GM21528 (cell line): Measurements from ENCODE around the gene SSR4.

ENCODE experiments used
- ATAC-seq: cut with Tn5 transposase; IDR thresholded peaks from one replicate; pipeline ENCODE4 v1.9.1; 2021; ENCODE audit warnings: mild to moderate bottlenecking, moderate library complexity; ENCODE audit not compliant: unreplicated experiment, low FRiP score

The SSR4 gene

DNA sequence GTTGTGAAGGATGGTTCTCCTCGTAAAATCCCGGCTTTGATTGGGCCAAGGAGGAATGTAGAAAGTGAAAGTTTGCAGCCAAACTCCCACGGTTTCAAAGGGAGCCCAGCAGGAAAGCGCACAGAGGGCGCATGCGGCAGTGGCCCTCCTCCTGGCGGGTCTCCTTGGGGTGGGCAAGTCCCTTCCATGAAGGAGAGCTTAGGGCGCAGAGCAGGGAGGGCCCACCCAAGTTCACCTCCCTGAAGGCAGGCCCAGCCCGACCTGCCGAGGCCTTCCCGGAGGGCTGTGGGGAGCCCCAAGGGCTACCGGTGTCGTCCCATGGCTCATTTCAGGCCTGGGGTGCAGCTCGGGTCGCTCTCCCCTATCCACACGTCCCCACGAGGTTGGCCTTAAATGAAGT is 33.8 kb downstream of the SSR4 start:
- ATAC-seq = no peak

DNA sequence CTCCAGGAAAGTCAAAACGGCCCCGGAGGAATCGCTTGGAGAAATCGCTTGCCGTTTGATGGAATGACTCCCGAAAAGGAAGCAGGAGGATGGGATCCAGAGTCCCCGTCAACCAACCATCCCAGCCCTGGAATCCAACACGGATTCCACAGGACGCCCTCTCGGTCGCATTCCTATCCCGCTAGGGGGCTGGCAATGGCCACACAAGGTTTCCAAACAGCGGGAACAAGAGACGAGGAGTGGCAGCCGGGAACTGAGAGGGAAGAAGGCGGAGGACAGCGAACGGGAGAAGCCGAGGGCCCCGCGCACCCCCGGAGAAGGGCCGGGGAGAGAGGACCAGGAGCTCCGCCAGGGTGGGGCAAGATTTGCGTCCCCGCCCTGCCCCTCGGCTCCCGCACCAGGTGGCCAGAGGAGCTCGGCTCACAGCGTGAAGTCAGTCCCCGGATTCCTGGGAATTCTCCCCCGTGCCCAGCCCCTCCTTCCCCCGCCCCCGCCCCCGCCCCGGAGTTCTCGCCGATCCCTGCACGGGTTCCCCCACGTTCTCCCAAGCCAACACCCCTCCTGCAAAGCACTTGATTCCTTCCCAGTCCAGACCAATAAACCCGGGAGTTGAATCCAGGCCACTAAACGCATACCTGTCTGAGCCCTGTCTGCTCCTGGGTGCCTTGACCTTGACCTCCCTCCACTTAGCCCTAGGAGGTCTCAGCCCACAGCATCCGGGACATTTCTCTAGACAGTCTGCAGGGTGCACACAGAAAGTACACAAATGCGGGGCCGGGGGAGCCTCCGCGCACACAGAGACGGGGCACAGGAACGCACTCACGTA is 34.5 kb downstream of the SSR4 start:
- no peak for ATAC-seq

DNA sequence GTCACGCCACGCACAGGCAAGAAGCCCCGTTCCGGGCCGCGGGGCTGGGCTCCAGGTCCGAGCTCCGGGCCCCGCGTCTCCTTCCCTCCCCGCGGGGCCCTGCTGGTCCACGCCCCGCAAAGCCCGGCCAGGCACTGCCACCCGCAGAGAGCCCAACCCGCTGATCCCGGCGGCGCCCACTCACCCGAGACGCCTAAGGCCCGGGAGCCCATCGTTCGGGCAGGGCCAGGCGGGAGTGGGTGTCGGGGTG is 35.0 kb downstream of the SSR4 start:
- no peak for ATAC-seq

DNA sequence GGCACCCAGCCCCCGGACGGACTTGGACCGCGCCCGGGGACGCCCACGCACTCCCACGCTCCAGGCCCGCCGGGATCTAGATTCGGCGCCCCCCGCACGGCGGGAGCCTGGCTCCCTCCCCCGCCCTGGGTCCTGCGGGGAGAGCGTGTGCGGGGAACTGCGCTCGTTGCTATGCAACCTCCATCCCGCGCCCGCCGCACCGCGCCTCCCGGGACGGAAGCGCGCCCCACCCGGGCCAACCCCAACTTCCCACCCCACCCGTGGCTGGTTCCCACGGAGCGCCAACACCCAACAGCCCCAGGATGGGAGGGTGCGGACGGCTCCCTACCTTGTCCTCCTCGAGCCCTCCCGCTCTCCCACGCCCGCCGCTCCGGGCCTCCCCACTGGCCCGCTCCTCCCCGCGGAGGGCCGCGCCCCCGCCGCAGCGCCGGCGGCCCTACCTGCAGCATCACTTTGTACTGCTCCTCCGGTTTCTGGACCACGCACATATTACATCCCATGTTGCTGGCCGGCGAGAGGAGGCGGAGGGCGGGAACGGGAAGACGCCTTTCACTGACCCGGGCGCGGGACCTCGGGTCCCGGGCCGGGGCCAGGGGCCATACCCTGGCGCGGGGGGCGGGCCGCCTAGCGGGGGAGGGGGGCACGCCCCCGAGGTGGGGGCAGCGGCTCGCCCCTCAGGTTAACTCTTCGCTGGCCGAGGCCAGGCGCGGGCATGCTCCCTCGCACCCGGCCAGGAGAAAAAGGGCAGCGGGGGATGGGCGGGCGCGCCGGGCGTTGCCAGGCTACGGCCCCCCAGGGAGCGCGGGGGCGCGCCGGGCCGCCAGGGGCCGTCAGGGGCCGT is 35.6 kb downstream of the SSR4 start, which contains the start of gene PDZD4:
Gene PDZD4, minus strand, starts transcription at position 746 of the 841 bp plus-strand sequence. Its CDS starts 246 bp downstream, at position 500.
- ATAC-seq = no peak

DNA sequence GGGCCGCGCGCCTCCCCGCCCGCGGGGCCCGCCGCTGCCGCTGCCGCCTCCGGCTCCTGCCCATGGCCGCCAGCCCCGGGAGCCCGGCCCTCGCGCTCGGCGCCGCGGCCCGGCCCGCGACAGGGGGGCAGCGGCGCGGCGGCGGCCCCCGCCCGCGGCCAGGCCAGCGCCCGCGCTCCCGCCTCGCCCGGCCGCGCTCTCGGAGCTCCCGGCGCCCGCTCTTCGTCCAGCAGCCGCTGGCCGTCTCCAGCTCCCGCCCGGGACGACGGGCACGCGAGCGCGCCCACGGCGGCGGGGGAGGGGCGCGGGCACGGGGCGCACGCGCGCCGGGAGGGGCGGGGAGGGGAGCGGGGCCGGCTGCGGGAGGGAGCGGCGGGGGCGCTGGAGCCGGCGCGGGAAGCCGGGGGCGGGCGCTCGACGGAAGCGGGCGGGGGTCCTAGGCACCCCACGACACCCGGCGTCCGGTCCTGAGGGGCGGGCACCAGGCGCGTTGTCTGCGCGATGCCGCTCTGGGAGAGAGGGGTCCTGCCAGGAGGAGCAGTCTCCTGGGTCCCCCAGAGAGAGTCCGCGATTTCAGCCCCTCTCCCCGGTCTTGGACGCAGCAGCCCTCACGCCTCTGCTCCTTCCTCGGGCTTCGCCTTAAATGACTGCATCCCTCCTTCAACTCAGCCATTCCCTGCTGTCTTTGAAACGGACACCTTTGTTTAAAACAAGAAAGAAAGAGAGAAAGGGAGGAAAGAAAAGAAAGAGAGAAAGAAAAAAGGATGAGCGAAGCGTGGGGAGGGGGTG is 36.4 kb downstream of the SSR4 start:
- ATAC-seq = no peak

DNA sequence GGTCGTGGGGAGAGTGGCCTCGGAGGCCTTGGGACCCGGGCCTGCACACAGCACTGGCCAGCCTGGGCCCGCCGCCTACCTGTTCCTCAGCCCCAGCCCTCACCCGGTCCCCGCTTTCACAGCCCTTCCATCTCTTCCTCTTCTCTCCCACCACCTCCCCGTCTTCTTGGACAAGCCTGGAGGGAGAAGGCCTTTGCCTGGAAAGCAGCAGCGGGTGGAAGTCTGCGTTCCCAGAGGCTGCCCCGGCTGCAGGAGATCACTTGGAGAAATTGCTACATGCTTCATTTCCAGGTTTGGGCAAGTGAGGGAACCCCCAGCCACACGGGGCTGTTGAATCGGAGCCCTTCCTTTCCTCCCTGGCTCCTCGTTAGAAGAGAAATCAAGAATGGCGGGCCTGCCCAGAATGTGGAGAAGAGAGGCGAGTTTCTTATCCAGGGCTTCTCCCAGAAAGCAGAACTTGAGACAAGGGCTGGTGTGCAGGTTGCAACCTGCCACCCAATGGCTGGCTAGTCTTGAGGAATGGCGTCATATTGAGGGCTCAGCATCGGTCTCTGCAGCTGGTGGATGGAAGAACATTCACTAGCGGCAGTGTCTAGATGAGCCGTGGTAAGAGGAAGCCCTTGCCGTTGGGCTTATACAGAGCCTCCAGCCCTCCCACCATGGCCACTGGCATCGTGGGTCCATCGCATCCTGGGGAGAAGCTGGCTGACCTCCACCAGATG is 37.1 kb downstream of the SSR4 start:
- no peak for ATAC-seq

DNA sequence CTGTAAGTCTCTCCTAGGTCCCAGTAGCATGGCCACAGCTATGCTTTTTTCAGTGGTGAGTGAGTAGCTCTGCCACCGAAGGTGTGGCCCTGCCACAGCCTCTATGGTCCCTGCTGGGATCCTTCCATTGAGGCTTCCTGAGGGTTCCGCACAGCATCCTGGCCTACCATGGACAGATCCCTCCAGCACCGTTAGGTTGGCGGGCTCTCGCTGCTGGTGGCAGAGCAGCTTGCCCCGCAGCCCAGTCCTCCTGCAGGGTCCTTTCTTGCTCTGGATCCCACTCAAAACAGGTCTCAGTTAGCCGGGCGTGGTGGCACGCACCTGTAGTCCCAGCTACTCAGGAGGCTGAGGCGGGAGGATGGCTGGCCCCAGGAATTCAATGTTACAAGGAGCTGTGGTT is 38.3 kb downstream of the SSR4 start:
- no peak for ATAC-seq

DNA sequence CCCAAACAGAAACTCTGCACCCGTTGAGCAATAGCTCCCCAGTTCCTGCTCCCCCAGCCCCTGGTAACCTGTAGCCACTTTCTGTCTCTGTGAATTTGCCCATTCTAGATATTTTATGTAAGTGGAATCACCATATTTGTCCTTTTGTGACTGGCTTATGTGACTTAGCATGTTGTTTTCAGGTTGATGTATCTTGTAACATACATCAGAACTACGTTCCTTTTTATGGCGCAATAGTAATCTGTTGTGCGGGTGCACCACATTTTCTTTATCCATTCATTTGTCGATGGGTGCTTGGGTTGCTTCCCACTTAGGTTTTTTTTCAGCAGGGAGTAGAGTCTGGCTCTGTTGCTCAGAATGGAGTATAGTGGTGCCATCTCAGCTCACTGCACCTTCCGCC is 42.5 kb downstream of the SSR4 start:
- no peak for ATAC-seq

DNA sequence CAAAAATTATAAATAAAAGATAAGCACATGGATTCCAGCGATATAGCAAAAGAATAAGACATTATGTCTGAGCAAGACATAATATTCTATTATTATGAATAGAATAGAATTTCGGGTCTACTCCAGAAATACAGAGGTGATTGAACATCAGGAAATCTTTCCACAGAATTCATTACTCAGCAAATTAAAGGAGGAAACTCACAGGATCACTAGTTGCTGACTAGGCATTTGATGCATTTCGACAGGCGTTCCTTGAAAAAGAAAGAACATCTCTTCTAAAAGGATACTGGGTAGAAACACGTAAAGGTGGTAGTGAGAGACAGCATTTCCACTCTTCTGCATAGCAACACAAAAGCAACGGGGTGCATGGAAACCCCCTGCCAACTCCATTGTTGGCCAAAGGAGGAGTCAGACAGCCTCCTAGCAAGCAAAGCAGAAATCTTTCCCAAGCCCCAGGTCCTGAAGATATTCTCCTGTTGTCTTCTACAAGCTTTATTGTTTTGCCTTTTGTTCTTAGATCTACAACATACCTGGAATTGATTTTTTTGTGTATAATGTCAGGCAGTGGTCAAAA is 50.1 kb downstream of the SSR4 start:
- ATAC-seq = no peak

DNA sequence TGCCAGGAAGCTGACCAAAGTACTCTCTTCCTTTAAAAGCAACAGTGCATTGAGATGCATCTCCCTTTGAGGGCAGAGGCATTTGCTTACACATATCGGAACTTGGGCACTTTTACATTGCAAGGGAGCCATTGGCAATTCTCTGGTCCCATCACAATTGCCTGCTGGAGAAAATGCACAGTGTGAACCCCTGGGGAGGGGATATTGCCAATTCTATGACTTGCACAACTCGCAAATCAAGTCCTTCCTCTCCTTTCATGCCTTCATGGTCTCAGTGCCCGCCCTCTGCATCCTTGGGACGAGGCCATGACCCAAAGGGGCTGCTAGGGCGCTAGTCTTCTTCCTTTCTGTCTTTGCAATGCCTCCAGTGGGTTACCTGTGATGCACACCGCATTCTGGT is 50.7 kb downstream of the SSR4 start:
- ATAC-seq = no peak

DNA sequence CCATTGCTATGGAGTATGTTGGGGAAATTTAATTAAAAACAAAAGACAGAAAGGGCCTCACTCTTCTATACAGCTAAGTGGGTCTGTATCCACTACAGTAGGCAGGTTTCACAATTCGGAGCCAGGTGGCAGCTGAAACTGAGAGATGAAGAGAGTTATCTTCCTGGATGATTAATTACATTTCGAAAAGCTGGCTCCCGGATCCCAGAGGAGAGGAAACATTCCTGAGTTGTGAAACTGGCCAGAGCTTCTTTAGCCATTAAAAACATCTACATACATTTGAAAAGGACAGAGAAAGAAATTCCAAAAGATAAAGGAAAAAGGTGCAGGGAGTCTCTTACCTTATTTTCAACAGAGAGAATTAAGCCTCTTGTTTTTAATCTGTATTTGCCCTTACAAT is 51.4 kb downstream of the SSR4 start:
- no peak for ATAC-seq
